Neural cell (in vitro differentiated cells): Measurements from ENCODE around the gene CRTAP. TPM values are rescaled to one million over a fixed set of nuclear protein-coding genes. Genes with fewer than 3 reads are reported as not detected.

Experiments used
- H2AFZ ChIP-seq: fragments of 200-600, 300-800 bp; sonication (generic), shearing (Covaris generic); 2 replicates; pipeline ENCODE4 v1.6.0; 2014; ENCODE audit warnings: low read depth, mild to moderate bottlenecking, antibody characterized with exemption, low read length, moderate library complexity
- H3F3A ChIP-seq: fragments of 200-600 bp; shearing (Covaris generic); 2 replicates; pipeline ENCODE4 v1.6.1; 2016; ENCODE audit warnings: mild to moderate bottlenecking, moderate library complexity, mixed read lengths, antibody characterized with exemption, low read length; ENCODE audit not compliant: insufficient read depth, poor library complexity, severe bottlenecking
- H3K27ac ChIP-seq: fragments of 200-600, 300-800 bp; sonication (generic), shearing (Covaris generic); 2 replicates; pipeline ENCODE4 v1.5.1; 2014; ENCODE audit warnings: mild to moderate bottlenecking, low read length, moderate library complexity
- H3K27me3 ChIP-seq: fragments of 300-800, 200-600 bp; sonication (generic), shearing (Covaris generic); 2 replicates; pipeline ENCODE4 v1.6.0; 2014; ENCODE audit warnings: mild to moderate bottlenecking, low read depth, low read length, moderate library complexity; ENCODE audit not compliant: insufficient read depth
- H3K36me3 ChIP-seq: fragments of 300-800, 200-600 bp; sonication (generic), shearing (Covaris generic); 2 replicates; pipeline ENCODE4 v1.5.1; 2014; ENCODE audit warnings: mild to moderate bottlenecking, antibody characterized with exemption, low read length, moderate library complexity; ENCODE audit not compliant: insufficient read depth
- H3K4me2 ChIP-seq: fragments of 300-800, 200-600 bp; sonication (generic), shearing (Covaris generic); 2 replicates; pipeline ENCODE4 v1.6.0; 2014; ENCODE audit warnings: mild to moderate bottlenecking, low read length
- H3K4me3 ChIP-seq: fragments of 300-800, 200-600 bp; sonication (generic), shearing (Covaris generic); 2 replicates; pipeline ENCODE4 v1.5.1; 2014; ENCODE audit warnings: mild to moderate bottlenecking, low read length, moderate library complexity
- H3K79me2 ChIP-seq: fragments of 200-600 bp; shearing (Covaris generic); replicated peaks from 2 replicates; pipeline ENCODE4 v1.6.0; 2014; ENCODE audit warnings: mild to moderate bottlenecking, low read length, moderate library complexity; ENCODE audit not compliant: insufficient read depth
- H3K9ac ChIP-seq: fragments of 300-800, 200-600 bp; sonication (generic), shearing (Covaris generic); 2 replicates; pipeline ENCODE4 v1.6.1; 2016; ENCODE audit warnings: mild to moderate bottlenecking, low read length, mixed read lengths
- H3K9me2 ChIP-seq: fragments of 200-600 bp; shearing (Covaris generic); 2 replicates; pipeline ENCODE4 v1.6.1; 2016; ENCODE audit warnings: mild to moderate bottlenecking, low read length, mixed read lengths; ENCODE audit not compliant: insufficient read depth
- H3K9me3 ChIP-seq: fragments of 200-600, 300-800 bp; sonication (generic), shearing (Covaris generic); 2 replicates; pipeline ENCODE4 v1.6.1; 2016; ENCODE audit warnings: mild to moderate bottlenecking, mixed run types, low read length, moderate library complexity, mixed read lengths
- H4K20me1 ChIP-seq: fragments of 200-600 bp; shearing (Covaris generic); 2 replicates; pipeline ENCODE4 v1.6.1; 2016; ENCODE audit warnings: mild to moderate bottlenecking, mixed run types; ENCODE audit not compliant: insufficient read depth
- CTCF ChIP-seq: fragments of 450-650 bp; IDR thresholded peaks from 2 replicates; pipeline ENCODE4 v1.5.1; 2014; ENCODE audit warnings: antibody characterized with exemption, mild to moderate bottlenecking, moderate library complexity; ENCODE audit not compliant: poor library complexity, severe bottlenecking
- EP300 ChIP-seq: fragments of 450-650 bp; conservative IDR thresholded peaks from 2 replicates; pipeline ENCODE4 v1.6.1; 2014; ENCODE audit warnings: antibody characterized with exemption, mild to moderate bottlenecking, moderate library complexity; ENCODE audit not compliant: poor library complexity, severe bottlenecking
- EZH2 ChIP-seq: fragments of 200-600, 300-800 bp; shearing (Covaris generic), sonication (generic); IDR thresholded peaks from 2 replicates; pipeline ENCODE4 v1.6.1; 2014; ENCODE audit warnings: antibody characterized with exemption, low read length, borderline replicate concordance, mild to moderate bottlenecking; ENCODE audit not compliant: insufficient read depth, poor library complexity, severe bottlenecking
- MXI1 ChIP-seq: fragments of 450-650 bp; conservative IDR thresholded peaks from 2 replicates; pipeline ENCODE4 v1.6.1; 2014; ENCODE audit warnings: antibody characterized with exemption, mild to moderate bottlenecking; ENCODE audit not compliant: poor library complexity, severe bottlenecking
- POLR2AphosphoS5 ChIP-seq: IDR thresholded peaks from 2 replicates; pipeline ENCODE4 v1.6.1; 2012
- RAD21 ChIP-seq: fragments of 450-650 bp; conservative IDR thresholded peaks from 2 replicates; pipeline ENCODE4 v1.6.1; 2014; ENCODE audit warnings: antibody characterized with exemption, mild to moderate bottlenecking, moderate library complexity
- REST ChIP-seq: IDR thresholded peaks from 2 replicates; pipeline ENCODE4 v1.6.1; 2012; ENCODE audit warnings: borderline replicate concordance
- SMC3 ChIP-seq: fragments of 450-650 bp; conservative IDR thresholded peaks from 2 replicates; pipeline ENCODE4 v1.6.1; 2014; ENCODE audit warnings: antibody characterized with exemption, mild to moderate bottlenecking, moderate library complexity; ENCODE audit not compliant: poor library complexity
- TAF1 ChIP-seq: IDR thresholded peaks from 2 replicates; pipeline ENCODE4 v1.6.1; 2012; ENCODE audit warnings: low read depth
- polyA plus RNA-seq: library from polyadenylated mRNA; depleted of rRNA; stranded (reverse); fragments of >200 nt; gene quantifications from 2 replicates; pipeline ENCODE4 v1.2.3, GENCODE V29; 2014

The CRTAP gene
- polyA plus RNA-seq, 1 donor from 2014 or later: 7.1 TPM

GRCh38 chr3:33173103-33173502 is 59.3 kb downstream of the CRTAP start (continued):
- no peak for TF ChIP-seq REST
- TF ChIP-seq POLR2AphosphoS5: no peak

- TF ChIP-seq SMC3 (no peak), EZH2 (no peak), MXI1 (no peak), RAD21 (no peak), EP300 (no peak), CTCF (no peak), POLR2AphosphoS5 (no peak), REST (no peak), TAF1 (no peak)
- Histone ChIP-seq H3K9me3 (no peaks in the 10 kb centered on the region), H3K27ac (no peak overlapping the region), H3K9ac (no peak overlapping the region), H3K79me2 (no peaks in the 10 kb centered on the region), H3K4me2 (no peak overlapping the region), H3K4me3 (no peak overlapping the region), H3K36me3 (no peaks in the 10 kb centered on the region), H3F3A (no peaks in the 10 kb centered on the region), H4K20me1 (no peaks in the 10 kb centered on the region), H3K9me2 (no peaks in the 10 kb centered on the region), H3K27me3 (no peaks in the 10 kb centered on the region), H2AFZ (no peak overlapping the region)
Observed at GRCh38 chr3:33173672-33174071, 59.9 kb downstream of the CRTAP start.
